Lower leg skin (tissue), 4 donors: ENCODE data around the gene PKDCC. TPM values are rescaled to one million over a fixed set of nuclear protein-coding genes. Genes with fewer than 3 reads are reported as not detected.
"Not testable (repeated sequence)": the region's sequence is repeated elsewhere in the genome, so short reads cannot be mapped to it uniquely, and the experiment has no call there.

Experiments used
- DNase-seq, 2 donors: peaks; one replicate each; pipeline ENCODE4 v3.0.0-alpha.2; 2019; ENCODE audit warnings: low spot score in 2 of 2
- H3K4me3 ChIP-seq: fragments of 200-600 bp; sonication (generic); 2 replicates; pipeline ENCODE4 v1.5.1; 2017; ENCODE audit warnings: mild to moderate bottlenecking, low read depth; ENCODE audit not compliant: poor library complexity, severe bottlenecking
- POLR2A ChIP-seq, 2 donors: fragments of 450-650 bp; IDR thresholded peaks; one replicate each; pipeline ENCODE4 v1.6.1; 2016 to 2017; ENCODE audit warnings: antibody characterized with exemption in 2 of 2, mild to moderate bottlenecking in 1 of 2, moderate library complexity in 1 of 2
- WGBS, 2 donors: methylation state at CpG; one replicate each; pipeline ENCODE4 v1.1.5; 2018; 5-methylcytosine and 5-hydroxymethylcytosine counted together
- intact Hi-C: fragments of 100-400 bp; cut with DNase I; formaldehyde crosslinking; loops from one replicate; pipeline ENCODE4 v1.15.0; 2023; ENCODE audit warnings: low total_unique reads
- total RNA-seq, 4 donors: library from RNA; depleted of rRNA; stranded (reverse); fragments of >200 nt; gene quantifications; one replicate each; pipeline ENCODE4 v1.1.0, GENCODE V29; 2016
- TF ChIP-seq, protein P1 (sequence below), 3 donors: fragments of 450-650 bp; IDR thresholded peaks; one replicate each; pipeline ENCODE4 v1.5.1; 2016; ENCODE audit warnings: antibody characterized with exemption in 3 of 3, mild to moderate bottlenecking in 3 of 3, moderate library complexity in 2 of 3

Gene PKDCC
- total RNA-seq, 4 donors from 2014 or later: 4.0 to 13.3 (median 6.2) TPM

DNA sequence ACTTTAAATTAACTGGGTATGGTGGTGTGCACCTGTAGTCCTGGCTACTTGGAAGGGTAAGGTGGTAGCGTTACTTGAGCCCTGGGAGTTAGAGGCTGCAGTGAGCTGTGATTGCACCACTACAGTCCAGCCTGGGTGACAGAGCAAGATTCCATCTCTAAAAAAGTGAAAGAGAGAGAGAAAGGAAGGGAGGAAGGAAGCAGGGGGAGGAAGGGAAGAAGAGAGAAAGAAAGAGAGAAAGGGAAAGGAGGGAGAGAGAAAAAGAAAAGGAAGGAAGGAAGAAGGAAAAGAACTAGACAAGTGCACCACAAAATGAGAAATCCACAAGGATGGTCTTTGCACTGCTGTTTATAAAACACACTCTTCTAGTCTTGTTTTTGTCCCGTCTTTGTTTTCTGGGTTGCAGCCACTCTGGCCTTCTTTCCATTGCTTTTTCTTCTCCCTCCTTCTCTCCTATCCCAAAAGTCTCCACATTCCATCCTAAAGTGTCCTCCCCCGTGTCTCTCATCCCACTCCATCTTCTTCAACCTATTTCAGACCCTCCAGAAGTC lies 32.0 kb downstream of the PKDCC start:
- DNase-seq: no peak
- intact Hi-C loops: loop anchor here (5.0 kb wide), 1 partner anchor 228 kb away; no protein-coding TSS in a partner anchor
- WGBS, 2 donors: 83 to 86% methylated on average over 3 of the region's 3 CpGs
- TF ChIP-seq, protein P1, sequence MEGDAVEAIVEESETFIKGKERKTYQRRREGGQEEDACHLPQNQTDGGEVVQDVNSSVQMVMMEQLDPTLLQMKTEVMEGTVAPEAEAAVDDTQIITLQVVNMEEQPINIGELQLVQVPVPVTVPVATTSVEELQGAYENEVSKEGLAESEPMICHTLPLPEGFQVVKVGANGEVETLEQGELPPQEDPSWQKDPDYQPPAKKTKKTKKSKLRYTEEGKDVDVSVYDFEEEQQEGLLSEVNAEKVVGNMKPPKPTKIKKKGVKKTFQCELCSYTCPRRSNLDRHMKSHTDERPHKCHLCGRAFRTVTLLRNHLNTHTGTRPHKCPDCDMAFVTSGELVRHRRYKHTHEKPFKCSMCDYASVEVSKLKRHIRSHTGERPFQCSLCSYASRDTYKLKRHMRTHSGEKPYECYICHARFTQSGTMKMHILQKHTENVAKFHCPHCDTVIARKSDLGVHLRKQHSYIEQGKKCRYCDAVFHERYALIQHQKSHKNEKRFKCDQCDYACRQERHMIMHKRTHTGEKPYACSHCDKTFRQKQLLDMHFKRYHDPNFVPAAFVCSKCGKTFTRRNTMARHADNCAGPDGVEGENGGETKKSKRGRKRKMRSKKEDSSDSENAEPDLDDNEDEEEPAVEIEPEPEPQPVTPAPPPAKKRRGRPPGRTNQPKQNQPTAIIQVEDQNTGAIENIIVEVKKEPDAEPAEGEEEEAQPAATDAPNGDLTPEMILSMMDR (IDR thresholded peaks at IDR 0.05): no peak
- no peak for TF ChIP-seq POLR2A (IDR thresholded peaks at IDR 0.05)
- no peak overlapping the region for H3K4me3 ChIP-seq

DNA sequence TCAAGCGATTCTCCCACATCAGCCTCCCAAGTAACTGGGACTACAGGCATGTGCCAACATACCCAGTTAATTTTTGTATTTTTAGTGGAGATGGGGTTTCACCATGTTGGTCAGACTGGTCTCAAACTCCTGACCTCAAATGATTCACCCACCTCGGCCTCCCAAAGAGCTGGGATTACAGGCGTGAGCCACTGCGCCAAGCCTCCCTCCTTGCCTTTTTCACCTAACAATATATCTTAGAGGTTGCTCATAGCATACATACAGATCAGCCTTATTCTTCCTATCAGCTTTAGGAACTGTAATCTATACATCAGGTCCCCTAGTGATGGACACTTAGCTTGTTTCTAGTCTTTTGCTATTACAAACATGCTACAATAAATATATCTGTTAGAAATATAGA lies 33.3 kb downstream of the PKDCC start:
- not testable (repeated sequence) for H3K4me3 ChIP-seq, DNase-seq
- WGBS, 2 donors: 97 to 99% methylated on average over 4 of the region's 4 CpGs
- intact Hi-C loops: loop anchor here (5.0 kb wide), 1 partner anchor 229 kb away; no protein-coding TSS in a partner anchor

DNA sequence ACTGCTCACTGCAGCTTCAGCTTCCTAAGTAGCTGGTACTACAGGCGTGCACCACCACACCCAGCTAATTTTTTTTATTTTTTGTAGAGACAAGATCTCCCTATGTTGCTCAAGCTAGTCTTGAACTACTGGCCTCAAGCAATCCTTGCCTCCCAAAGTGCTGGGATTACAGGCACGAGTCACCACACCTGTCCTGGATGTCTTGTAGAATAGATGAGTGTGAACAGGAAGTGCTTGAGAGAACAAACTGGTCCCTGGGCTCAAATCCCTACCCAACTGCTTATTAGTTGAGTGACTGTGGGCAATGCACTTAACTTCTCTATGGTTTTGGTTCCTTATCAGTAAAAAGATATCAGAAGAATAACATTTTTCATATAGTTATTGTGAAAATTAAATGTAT lies 34.2 kb downstream of the PKDCC start:
- 89 to 95% methylated on average over 2 of the region's 2 CpGs for WGBS, 2 donors

DNA sequence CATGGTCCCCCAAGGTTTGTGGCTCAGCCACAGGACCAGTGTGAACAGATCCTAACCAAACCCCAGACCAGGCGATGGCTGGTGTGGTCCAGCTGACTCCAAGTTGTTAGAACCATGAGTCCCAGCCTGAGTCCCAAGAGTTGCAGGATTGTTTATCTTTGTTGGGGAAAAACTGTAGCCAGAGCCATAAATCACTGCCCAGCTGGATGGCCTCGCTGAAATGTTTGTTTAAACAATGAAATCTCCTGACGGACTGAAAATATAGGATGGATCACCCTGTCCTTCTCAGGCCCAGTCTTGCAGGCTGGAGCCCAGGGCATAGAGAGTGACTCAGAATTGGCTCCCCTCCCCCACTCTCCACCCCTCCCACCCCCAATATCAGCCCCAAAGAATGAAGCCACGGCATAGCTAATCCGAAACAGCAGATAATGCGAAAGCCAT lies 36.4 kb downstream of the PKDCC start:
- DNase-seq: no peak
- whole genome bisulfite sequencing, 2 donors: 65 to 74% methylated on average over 6 of the region's 6 CpGs
- H3K4me3 ChIP-seq: no peak overlapping the region
- no peak for TF ChIP-seq POLR2A (IDR thresholded peaks at IDR 0.05)
- TF ChIP-seq, protein P1 (IDR thresholded peaks at IDR 0.05): no peak
- intact Hi-C loops: loop anchor here (5.0 kb wide), 1 partner anchor 232 kb away; no protein-coding TSS in a partner anchor

More for the DNA sequence above, 34.2 kb downstream of the PKDCC start:
- TF ChIP-seq, protein P1 (IDR thresholded peaks at IDR 0.05): no peak
- no peak for TF ChIP-seq POLR2A (IDR thresholded peaks at IDR 0.05)
- DNase-seq: no peak
- no peak overlapping the region for H3K4me3 ChIP-seq
- intact Hi-C loops: loop anchor here (5.0 kb wide), 1 partner anchor 230 kb away; no protein-coding TSS in a partner anchor

DNA sequence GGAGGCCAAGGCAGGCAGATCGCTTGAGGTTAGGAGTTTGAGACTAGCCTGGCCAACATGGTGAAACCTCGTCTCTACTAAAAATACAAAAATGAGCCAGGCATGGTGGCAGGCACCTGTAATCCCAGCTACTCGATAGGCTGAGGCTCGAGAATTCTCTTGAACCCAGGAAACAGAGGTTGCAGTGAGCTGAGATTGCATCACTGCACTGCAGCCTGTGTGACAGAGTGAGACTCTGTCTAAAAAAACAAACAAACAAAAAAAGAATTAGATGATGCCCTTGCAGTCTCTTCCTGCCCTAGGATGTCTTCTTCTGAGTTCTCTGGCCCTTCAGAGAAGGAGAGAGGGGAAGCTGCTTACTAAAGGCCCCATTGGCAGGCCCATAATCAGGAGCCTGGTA lies 37.2 kb downstream of the PKDCC start:
- 90 to 99% methylated on average over 4 of the region's 4 CpGs for WGBS, 2 donors
- intact Hi-C loops, H3K4me3 ChIP-seq, DNase-seq: not testable (repeated sequence)

DNA sequence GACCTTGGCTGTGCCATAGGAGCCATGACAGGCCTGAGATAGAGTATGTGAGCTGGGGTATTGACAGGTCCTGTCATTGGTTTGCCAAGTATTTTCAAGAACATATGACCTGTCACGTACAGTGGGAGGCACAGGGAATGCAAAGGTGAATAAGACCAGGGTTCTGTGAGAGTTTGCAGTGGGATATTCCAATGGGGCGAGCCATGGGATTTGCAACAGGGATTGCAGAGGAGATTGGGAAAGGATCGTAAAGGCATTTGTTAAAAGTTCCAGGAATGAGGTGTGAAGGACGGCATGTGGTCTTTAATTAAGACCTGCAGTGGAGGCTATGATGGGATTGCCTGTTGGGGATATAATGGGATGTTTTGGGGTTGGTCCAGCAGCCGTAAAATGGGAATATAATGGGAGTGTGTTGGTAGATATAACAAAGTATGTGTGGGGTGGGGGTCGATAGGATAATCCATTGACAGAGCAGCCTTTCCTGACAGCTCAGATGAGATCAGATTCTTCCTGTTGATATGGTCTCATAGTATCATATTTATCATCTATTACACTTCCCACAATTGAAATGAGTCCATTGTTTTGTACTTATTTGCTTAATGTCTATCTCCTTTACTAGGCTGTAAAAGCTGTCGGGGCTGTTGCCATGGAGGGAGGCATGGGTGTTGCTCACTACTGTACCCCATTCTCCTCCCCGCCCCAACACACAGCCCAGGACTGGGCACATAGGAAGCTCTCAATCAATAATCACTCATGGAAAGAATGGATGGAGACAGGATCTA lies 38.1 kb downstream of the PKDCC start:
- DNase-seq: no peak
- intact Hi-C loops: no loop called here
- H3K4me3 ChIP-seq: no peak overlapping the region
- 71 to 73% methylated on average over 8 of the region's 8 CpGs for WGBS, 2 donors
- TF ChIP-seq POLR2A (IDR thresholded peaks at IDR 0.05): no peak
- TF ChIP-seq, protein P1 (IDR thresholded peaks at IDR 0.05): no peak
